HG03108 (cell line): Measurements from ENCODE around the gene FN3KRP.
"Not testable (repeated sequence)": the region's sequence is repeated elsewhere in the genome, so short reads cannot be mapped to it uniquely, and the experiment has no call there.

Experiments used
- ATAC-seq: cut with Tn5 transposase; IDR thresholded peaks from one replicate; pipeline ENCODE4 v1.9.1; 2021; ENCODE audit warnings: moderate library complexity; ENCODE audit not compliant: unreplicated experiment

FN3KRP gene

DNA sequence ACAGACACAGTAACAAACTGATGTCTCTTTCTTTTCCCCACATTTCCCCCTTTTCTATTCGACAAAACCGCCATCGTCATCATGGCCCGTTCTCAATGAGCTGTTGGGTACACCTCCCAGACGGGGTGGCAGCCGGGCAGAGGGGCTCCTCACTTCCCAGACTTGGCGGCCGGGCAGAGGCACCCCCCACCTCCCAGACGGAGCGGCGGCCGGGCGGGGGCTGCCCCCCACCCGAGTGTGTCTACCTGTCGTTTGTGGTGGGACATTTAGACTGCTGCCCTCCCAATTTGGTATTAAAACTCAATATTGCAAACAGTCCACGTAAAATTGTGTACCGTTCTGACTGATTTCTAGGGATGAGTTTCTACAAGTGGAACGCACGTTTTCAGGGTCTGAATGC is 58.0 kb downstream of the FN3KRP start:
- not testable (repeated sequence) for ATAC-seq

DNA sequence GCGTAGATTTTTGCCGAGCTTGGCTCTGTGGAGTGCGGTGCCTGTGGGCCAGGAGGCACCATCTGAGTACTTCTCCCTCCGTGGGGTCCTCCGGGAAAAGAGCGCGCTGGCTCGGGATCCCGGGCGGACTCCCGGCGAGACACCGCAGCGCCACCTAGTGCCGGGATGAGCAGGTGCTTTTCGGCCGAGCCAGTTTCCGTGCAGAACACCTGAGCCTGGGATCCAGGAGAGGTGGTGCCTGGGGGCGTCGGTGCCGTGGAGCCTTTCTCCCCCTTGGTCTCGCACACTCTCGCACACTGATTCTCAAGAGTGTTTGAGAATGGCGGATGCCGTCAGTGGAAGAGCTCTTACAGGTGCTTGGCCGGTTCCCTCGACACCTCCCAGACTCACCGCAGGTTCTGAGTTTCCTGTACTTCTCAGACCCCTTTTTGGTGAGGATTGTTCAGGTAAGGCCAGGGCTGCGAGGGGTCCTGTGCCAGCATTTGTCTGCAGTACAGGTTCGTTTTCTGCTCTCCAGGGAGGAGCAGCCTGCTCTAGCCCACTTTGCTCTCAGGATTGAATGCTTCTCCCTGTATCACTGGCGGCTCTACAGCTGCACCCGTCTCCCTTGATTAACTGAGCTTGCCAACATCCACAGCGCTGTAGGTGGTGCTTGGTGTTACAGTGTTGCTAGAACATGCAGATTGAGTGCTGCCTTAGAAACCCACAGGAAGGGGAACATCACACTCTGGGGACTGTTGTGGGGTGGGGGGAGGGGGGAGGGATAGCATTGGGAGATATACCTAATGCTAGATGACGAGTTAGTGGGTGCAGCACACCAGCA is 58.7 kb downstream of the FN3KRP start:
- ATAC-seq: no peak

- no peak for ATAC-seq
Observed at GRCh38 chr17:82776454-82776853, 59.9 kb downstream of the FN3KRP start.
